ENCODE results near the gene LSM7. TPM values are rescaled to one million over a fixed set of nuclear protein-coding genes. Genes with fewer than 3 reads are reported as not detected.
A peak's percentile ranks its signal among the peaks of the same experiment; 100 is the strongest.

The LSM7 gene
- total RNA-seq, 4 donors from 2014 or later: 71.2 to 106 (median 87.5) TPM

DNA sequence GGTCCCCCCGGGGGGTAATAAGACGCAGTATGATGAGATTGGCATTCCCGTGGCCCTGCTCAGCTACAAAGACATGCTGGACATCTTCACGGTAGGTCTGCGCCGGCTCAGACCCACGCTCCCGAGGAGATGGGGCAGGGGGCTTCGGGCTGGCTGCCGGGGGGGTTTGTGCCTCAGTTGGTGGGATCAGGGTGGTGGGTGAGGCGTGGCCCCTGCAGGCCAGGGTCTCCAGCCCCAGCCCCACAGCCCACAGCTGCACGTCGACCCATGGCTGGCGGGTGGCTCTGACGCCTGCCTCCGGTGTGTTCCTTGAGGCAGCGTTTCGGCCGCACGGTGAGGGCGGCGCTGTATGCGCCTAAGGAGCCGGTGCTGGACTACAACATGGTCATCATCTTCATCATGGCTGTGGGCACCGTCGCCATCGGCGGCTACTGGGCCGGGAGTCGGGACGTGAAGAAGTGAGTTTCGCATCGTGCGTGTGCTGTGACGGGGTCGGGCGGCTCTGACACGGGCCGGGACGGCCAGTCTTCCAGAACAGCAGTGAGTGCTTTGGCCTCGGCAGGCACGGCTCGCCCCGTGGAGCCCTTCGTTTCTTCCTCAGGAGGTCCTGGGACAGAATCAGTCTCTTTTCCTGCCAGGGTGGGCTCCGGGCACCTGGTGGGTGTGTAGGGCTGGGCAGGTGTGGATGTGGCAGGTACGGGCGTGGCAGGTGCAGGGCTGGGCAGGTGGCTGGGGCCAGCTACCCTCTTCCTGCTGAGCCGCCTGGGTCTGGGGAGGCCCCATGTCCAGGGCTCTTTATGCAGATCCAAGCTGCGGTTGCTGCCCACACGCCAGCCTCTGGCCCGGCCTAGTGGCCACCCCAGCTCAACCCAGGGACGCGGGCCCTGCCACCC, 10.6 kb upstream of the LSM7 start:
- Histone ChIP-seq H3K4me3 (no peak overlapping the region), H3K4me1 (peaks cover 14% of the 10 kb centered on the region), H3K27ac (no peak overlapping the region), H3K9me3 (no peaks in the 10 kb centered on the region), H3K36me3 (peaks cover 36% of the 10 kb centered on the region), H3K27me3 (no peaks in the 10 kb centered on the region)
- DNase-seq (ENCODE audit: low spot score in 2 of 2): no peak
- TF ChIP-seq POLR2AphosphoS5 (IDR thresholded peaks at IDR 0.05): no peak
- TF ChIP-seq, protein P1, sequence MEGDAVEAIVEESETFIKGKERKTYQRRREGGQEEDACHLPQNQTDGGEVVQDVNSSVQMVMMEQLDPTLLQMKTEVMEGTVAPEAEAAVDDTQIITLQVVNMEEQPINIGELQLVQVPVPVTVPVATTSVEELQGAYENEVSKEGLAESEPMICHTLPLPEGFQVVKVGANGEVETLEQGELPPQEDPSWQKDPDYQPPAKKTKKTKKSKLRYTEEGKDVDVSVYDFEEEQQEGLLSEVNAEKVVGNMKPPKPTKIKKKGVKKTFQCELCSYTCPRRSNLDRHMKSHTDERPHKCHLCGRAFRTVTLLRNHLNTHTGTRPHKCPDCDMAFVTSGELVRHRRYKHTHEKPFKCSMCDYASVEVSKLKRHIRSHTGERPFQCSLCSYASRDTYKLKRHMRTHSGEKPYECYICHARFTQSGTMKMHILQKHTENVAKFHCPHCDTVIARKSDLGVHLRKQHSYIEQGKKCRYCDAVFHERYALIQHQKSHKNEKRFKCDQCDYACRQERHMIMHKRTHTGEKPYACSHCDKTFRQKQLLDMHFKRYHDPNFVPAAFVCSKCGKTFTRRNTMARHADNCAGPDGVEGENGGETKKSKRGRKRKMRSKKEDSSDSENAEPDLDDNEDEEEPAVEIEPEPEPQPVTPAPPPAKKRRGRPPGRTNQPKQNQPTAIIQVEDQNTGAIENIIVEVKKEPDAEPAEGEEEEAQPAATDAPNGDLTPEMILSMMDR (IDR thresholded peaks at IDR 0.05): no peak
- TF ChIP-seq EP300 (IDR thresholded peaks at IDR 0.05): no peak
- no peak for TF ChIP-seq POLR2A (IDR thresholded peaks at IDR 0.05)
- WGBS: 91% methylated on average over 20 of the region's 54 CpGs

DNA sequence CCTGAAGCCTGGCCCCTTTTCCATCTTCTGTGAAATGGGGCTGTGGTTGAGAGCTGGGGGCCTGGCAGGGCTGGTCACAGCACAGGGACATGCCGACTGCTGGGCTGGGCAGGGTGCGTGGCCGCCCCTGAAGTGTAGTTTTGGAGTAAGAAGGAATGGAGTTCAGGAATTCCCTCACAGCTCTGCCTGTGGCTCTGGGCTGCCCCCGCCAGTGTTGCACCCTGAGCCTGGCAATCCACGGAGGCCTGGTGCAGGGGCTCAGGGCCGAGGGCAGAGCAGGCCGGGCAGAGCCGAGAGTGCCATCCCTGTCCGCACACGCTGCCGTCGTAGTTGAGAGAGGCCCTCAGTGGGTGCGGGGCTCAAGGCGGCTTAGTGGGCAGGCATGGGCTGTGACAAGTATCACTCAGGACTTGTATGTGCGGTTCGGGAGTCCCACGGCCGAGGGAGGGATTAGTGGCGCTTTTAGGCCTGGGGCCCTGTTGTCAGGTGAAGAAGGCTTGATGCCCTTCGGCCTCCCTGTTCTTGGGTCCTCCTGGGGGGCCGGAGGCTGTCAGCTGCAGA, 9.7 kb upstream of the LSM7 start:
- Histone ChIP-seq H3K27ac (no peak overlapping the region), H3K36me3 (peaks cover 36% of the 10 kb centered on the region)
- 100% methylated on average over 7 of the region's 21 CpGs for WGBS

DNA sequence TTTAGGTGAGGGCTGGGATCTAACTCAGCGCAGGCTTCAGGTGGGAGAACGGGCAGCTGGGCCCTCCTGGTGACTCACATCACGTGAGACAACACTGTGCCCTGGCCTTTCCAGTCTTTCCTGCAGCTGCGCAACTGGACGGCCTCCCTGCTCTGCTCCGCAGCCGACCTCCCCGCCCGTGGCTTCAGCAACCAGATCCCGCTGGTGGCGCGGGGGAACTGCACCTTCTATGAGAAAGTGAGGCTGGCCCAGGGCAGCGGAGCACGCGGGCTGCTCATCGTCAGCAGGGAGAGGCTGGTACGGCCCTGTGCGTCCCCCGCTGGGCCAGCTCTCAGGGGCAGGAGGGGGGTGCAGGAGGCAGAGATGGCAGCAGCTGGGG, 8.9 kb upstream of the LSM7 start:
- DNase-seq (ENCODE audit: low spot score in 2 of 2): no peak
- no peak overlapping the region for H3K27ac ChIP-seq
- no peaks in the 10 kb centered on the region for H3K9me3 ChIP-seq
- peaks cover 34% of the 10 kb centered on the region for H3K36me3 ChIP-seq
- H3K27me3 ChIP-seq: no peaks in the 10 kb centered on the region
- H3K4me1 ChIP-seq: peaks cover 28% of the 10 kb centered on the region
- no peak overlapping the region for H3K4me3 ChIP-seq
- TF ChIP-seq EP300 (IDR thresholded peaks at IDR 0.05): no peak
- TF ChIP-seq, protein P1 (IDR thresholded peaks at IDR 0.05): peak in 1 of 2 donors; percentile 16
- 81% methylated on average over 7 of the region's 19 CpGs for WGBS

More for the DNA sequence above, 9.7 kb upstream of the LSM7 start:
- DNase-seq (ENCODE audit: low spot score in 2 of 2): no peak
- no peaks in the 10 kb centered on the region for H3K9me3 ChIP-seq
- no peak overlapping the region for H3K4me3 ChIP-seq
- TF ChIP-seq, protein P1 (IDR thresholded peaks at IDR 0.05): no peak
- no peak for TF ChIP-seq EP300 (IDR thresholded peaks at IDR 0.05)
- TF ChIP-seq POLR2AphosphoS5 (IDR thresholded peaks at IDR 0.05): no peak
- TF ChIP-seq POLR2A (IDR thresholded peaks at IDR 0.05): no peak
- peaks cover 23% of the 10 kb centered on the region for H3K4me1 ChIP-seq
- H3K27me3 ChIP-seq: no peaks in the 10 kb centered on the region

DNA sequence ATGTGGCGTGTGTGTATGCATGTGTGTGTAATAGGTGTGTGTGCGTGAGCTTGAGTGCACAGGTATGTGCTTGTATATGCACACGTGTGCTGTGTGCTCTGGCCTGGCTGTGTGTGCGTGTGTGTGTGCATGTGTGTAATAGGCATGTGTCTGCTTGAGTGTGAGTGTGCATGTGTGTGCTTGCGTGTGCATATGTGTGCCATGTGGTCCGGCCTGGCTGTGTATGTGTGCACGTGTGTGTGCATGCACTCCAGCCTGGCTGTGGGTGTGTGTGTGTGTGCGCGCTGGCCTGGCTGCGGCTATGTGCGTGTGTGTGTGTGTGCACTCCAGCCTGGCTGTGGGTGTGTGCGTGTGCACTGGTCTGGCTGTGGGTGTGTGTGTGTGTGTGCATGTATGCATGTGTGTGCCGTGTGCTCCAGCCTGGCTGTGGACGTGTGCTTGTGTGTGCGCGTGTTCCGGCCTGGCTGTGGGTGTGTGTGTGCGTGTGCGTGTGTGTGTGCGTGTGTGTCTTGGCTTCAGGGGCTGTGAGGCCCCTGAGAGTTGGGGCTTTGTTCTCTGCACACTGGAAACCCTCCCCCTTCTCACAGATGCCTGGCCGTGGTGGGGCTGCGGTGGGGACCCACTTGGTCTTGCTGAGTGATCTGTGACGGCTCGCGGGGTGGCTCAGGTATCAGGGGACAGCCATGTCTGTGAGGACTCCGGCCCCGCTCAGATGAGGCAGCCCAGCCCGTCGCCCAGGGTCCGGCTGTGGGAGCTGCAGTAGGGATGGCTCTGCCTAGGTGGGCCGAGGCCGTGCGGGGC, 8.3 kb upstream of the LSM7 start:
- 93% methylated on average over 14 of the region's 33 CpGs for WGBS
- Histone ChIP-seq H3K36me3 (peaks cover 34% of the 10 kb centered on the region), H3K4me3 (no peak overlapping the region), H3K27me3 (no peaks in the 10 kb centered on the region), H3K27ac (no peak overlapping the region), H3K4me1 (peaks cover 28% of the 10 kb centered on the region), H3K9me3 (no peaks in the 10 kb centered on the region)
- no peak for DNase-seq (ENCODE audit: low spot score in 2 of 2)
- TF ChIP-seq POLR2A (IDR thresholded peaks at IDR 0.05) (no peak), POLR2AphosphoS5 (IDR thresholded peaks at IDR 0.05) (no peak), EP300 (IDR thresholded peaks at IDR 0.05) (no peak)
- TF ChIP-seq, protein P1 (IDR thresholded peaks at IDR 0.05): no peak

DNA sequence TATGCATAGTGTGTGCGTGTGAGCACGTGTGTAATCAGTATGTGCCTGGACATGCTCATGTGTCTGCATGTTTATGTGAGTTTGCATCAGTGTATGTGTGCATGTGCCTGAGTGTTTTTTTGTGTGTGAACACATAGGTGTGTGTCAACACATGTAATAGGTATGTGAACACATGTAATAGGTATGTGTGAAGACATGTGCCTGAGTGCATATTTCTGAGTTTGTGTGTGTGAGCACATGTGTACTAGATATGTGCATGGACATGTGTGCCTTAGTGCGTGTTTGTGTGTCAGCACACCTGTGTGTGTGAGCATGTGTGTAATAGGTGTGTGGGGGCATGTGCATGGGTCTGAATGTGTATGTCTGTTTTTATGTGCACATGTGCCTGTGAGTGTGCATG, 7.5 kb upstream of the LSM7 start:
- TF ChIP-seq POLR2AphosphoS5 (IDR thresholded peaks at IDR 0.05): no peak
- no peak for TF ChIP-seq EP300 (IDR thresholded peaks at IDR 0.05)
- TF ChIP-seq, protein P1 (IDR thresholded peaks at IDR 0.05): no peak
- no peak for TF ChIP-seq POLR2A (IDR thresholded peaks at IDR 0.05)
- Histone ChIP-seq H3K9me3 (no peaks in the 10 kb centered on the region), H3K4me3 (no peak overlapping the region), H3K4me1 (peaks cover 28% of the 10 kb centered on the region), H3K27ac (no peak overlapping the region), H3K27me3 (no peaks in the 10 kb centered on the region), H3K36me3 (peaks cover 27% of the 10 kb centered on the region)
- WGBS: 64% methylated on average over 3 of the region's 3 CpGs
- DNase-seq (ENCODE audit: low spot score in 2 of 2): no peak
